Stimulated activated naive CD4-positive, alpha-beta T cell (primary cell): ENCODE measurements around the gene TERC.
A peak's percentile ranks its signal among the peaks of the same experiment; 100 is the strongest.

ENCODE experiments used
- DNase-seq, 6 experiments: peaks; one replicate each; lab custom pipeline; 2025; lab: John Stamatoyannopoulos, UW

The TERC gene

DNA sequence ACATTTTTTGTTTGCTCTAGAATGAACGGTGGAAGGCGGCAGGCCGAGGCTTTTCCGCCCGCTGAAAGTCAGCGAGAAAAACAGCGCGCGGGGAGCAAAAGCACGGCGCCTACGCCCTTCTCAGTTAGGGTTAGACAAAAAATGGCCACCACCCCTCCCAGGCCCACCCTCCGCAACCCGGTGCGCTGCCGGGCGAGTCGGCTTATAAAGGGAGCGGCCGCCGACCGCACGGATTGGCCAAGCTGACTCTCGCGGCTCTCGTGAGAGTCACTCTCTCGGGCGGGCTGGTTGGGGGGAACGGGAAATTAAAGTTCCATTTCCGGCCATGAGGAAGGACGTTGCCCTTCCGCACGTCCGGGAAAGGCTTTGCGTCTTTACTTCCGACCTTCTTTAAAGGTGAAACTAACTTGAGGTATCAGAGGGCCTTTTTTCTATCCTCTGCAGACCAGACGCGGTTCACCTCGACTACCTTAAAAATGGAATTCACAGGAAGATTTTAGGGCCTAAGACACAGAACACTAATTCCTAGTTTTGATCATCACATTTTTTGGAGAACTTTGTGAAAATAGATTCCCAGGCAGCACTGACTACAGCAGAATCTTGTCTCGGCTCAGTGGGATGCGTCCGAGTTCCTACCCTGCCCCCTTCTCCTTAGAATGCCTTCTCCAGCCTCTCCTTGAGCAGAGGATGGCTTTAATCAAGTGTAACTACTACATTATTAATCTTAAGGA lies at the start of gene TERC:
TERC (minus strand) TSS at position 179 of the 731 bp plus-strand sequence.
- peak; percentile 86 to 95 (median 92) for DNase-seq

GRCh38 chr3:169813757-169814517 lies 49.1 kb upstream of the TERC start:
- peak; percentile 45 to 70 (median 66) for DNase-seq

DNA sequence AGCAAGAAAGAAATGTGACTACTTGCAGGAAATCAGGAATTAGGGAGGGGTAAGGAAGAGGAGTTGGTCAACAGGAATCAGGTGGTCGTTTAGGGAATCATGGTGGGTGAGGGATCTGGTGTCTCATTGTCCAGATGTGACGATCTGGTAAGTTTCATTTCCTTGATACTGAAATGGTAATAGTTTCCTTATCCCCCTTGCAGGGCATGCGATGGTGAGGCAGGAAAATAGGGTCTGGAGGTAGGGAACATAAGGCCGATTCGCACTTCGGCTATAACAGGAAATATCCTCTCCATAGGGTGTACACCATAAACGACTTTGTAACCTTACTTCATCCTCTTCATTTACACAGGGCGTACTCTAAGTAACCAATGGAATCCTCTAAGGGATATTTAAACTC lies 48.4 kb upstream of the TERC start:
- DNase-seq = no peak

DNA sequence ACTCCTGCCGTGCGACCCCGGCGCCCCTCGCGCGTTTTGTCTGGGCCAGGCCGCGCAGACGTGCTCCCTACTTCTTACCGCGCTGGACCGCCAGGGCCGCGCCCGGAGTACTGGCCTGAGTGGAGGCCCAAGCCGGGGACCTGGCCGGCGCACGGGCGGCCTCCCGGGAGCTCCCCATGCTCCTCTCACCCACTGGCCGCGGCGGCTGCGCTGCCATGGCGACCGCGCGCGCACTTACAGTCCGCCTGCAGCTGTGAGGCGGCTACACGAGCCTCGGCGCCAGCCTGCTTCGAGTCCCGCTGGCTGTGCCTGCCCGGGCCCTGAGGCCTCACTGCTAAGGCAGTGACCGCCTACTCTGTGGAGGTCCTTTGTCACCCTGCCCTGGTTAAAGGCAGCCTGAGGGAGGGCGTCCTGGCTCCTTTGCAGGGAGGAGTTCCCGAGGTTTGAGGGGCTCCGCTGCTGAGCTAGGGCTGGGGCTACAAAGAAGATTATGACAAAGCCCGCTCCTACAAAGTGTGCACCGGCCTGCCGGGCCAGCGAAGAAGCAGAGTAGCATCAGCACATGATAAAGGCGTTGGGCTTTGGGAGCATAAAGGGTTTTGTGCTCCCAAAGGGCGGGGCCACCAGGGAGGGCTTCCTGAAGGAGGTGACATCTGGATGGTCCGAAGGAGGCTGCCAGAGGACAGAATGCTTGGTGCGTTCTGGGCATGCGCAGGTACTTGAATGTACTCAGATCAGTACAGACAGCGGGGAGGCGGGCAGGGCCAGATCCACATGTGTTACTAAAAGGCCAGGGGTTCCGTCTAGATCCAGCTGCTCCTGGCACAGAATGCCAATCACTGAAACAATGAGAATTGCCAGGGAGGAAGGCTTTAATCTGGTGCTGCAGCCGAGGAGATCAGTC lies 47.7 kb upstream of the TERC start, which contains the start of the genes LRRC34 and LRRIQ4:
LRRC34 (minus strand) TSS at position 573 of the 904 bp plus-strand sequence; CDS start at position 217, 356 bp downstream.
LRRIQ4 (plus strand) TSS at position 539 of the 904 bp plus-strand sequence. CDS start 9,052 bp downstream, outside the sequence.
- peak; percentile 27 to 70 (median 51) for DNase-seq

DNA sequence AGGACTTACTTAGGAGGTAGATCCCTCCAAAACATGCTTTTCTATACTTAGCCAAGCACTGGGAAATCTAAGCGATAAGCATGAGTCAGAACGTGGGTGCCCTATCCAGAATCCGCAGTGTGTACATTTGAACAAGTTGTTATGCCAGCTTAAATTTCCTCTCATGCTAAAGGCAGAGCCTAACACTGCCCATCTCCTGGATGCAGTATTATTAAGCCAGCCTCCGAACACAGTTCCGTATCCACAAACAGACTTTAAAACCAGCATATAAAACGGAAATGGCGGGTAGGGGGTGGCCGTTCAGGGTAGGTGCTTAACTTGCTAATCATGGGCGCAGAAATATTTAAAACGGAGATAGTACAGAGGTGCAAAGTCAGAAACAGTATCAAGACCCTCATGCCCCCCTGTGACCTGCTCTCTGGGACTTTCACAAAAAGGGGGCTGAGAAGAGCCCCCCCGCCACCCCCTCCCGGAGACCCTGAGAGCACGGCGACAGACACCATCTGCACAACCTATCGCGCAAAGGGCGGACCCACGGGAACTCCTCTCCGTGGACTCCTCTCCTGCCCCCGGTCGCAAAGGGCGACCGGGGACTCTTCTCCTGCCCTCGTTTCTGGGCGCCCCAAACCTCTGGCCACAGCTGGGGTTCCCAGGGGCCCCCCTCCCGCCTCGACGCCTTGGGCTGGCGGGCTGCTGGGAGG lies 46.9 kb upstream of the TERC start:
- peak in 4 of 6 experiments; percentile 6 to 41 (median 18) for DNase-seq

DNA sequence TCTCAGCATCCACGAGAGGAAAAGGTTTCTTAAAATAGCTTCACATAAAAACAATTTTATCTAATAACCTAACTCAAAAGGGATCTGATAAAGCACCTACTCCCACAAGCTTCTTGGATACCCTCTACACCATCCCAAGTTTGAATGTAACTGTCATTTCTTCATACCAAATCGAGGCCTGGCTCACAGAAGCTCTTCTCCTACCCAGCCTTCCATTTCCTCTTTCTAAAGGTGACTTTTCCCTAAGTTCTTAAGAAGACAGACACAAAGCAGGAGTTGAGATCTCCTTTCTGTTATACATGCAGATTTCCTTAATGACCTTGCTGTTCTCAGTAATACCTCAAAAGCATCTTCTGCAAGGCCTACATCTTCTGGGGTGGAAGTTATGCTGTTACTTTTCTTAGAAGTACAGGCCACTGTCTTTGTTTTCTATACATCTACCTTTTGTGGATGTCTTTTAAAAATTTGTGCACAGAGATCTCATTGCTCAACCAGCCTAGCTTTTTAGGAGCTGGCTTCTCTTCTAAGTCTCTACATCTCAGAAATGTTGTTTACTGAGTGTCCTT lies 44.5 kb upstream of the TERC start:
- DNase-seq = peak in 1 of 6 experiments; percentile 1

GRCh38 chr3:169804681-169805080 lies 39.8 kb upstream of the TERC start:
- DNase-seq = no peak

DNA sequence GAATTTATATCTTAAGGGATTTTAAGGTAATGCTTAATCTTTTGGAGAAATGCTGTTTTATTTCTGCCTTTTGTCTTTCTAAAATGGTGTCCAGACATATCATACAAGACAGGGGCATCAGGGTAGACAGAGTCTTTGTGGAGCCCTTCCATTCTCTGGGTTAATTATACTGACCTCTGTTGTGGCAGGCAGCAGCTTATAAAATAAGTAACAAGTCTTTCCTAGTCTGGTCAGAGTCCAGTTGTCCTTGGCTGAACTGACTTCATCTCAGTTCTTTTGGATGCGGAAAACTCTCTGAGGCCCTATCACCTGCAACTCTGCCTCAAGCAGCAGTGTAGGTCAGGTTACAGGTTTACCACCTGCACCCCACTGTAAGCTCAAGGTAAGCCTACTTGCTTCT lies 27.5 kb upstream of the TERC start:
- DNase-seq = no peak

DNA sequence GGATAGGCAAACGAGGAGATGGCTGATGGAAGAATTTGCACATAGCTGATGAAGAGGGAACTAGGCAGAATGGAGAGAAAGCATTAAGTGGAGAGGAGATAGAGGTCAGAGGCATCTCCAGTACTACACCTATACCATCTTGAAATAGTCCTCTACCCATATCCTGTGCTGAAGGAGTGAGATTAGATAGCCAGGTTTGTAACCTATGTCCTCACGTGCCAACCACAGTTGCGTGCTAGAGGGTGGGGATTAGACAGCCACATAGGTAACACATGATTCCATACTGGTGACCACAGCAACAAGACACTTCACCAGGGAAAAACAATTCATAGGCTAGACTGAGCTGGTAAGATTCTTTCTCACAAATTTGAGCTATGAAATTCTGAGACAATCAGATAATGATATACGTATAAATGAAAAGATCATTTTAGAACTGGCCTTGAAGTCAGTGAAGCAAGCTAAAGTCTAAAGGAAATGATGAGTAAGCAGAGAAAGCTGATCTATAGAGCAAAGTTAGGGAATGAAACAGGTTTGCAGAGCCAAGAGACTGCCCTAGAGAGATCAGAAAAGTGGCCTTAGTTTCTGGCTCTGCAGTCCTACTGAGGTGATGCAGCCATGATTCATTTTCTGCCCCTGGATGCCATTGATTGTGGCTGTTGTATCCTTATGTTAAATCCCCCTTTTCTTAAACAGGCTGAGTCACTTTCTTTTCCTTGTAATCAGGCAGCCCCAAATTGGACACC lies 26.0 kb upstream of the TERC start:
- no peak for DNase-seq

- no peak for DNase-seq
These were observed 25.4 kb upstream of the TERC start for GRCh38 chr3:169790219-169790618.

DNA sequence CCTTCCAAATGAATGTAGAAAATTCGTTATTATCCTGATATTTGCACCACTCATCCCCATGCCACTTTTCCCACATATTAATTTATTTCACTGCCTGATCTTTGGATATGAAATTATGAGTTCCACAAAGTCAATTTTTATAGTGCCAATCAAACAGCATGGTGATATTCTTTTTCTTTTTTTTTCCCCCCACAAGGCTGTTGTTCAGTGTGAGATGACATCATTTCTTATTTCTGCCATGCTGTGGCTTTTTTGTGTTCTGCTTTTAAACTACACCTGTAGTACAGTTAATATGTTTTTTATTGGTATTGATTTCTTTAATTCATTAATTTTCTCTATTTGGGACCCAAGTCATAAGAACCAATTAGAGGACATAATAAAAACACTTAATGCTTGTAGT lies 22.9 kb upstream of the TERC start:
- no peak for DNase-seq

DNA sequence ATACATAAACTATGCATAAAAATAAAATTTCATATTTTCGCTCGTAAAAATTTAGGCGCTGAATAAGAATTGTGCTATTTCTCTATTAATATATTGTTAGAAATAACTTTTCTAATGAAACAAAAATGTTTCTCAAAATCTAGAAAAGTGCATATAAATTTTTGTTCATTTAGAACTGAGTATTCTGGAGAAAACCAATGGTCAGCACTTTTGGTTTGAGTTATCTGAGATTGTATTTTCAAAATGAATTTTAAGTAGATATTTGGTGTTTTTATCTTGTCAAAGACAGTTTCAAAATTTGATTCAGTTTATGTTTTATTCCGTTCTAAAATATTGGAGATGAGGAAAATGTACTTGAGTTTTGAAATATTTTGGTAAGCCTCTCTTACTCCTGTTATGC lies 22.3 kb upstream of the TERC start:
- DNase-seq = no peak

GRCh38 chr3:169781209-169781855 lies 16.5 kb upstream of the TERC start:
- DNase-seq = no peak

GRCh38 chr3:169780742-169781141 lies 15.9 kb upstream of the TERC start:
- DNase-seq = no peak

DNA sequence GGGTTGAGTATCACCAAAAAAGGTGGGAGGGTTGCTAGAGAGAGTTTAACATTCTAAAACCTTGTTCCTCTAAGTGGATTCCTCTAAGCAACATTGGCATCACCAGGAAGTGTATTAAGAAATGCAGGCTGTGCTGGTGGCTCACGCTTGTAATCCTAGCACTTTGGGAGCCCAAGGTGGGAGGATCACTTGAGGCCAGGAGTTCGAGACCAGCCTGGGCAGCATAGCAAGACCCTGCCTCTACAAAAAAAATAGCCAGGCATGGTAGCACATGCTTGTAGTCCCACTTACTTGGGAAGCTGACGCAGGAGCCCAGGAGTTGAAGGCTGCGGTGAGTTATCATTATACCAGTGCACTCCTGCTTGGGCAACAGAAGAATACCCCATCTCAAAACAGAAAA lies 13.0 kb upstream of the TERC start:
- DNase-seq = no peak

DNA sequence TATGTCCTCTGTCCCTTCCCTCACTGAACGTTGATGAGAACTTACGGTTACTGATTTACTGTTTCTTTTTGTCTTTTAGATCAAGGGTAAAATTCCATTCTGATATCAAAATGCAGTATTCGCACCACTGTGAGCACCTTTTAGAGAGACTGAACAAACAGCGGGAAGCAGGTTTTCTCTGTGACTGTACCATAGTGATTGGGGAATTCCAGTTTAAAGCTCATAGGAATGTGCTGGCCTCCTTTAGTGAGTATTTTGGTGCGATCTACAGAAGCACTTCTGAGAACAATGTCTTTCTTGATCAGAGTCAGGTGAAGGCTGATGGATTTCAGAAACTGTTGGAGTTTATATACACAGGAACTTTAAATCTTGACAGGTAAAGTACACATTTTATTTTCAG lies 9.3 kb upstream of the TERC start:
- no peak for DNase-seq

GRCh38 chr3:169772897-169773816 lies 8.3 kb upstream of the TERC start, which contains the start of gene MYNN:
Gene MYNN, plus strand, starts transcription at chr3:169773396. Its CDS starts 900 bp downstream, at chr3:169774296.
- DNase-seq = peak; percentile 83 to 96 (median 90)

GRCh38 chr3:169772305-169772896 lies 7.5 kb upstream of the TERC start:
- DNase-seq = peak in 2 of 6 experiments; percentile 46 to 83
